ENCODE measurements around the gene SPATA2L.

GRCh38 chr16:89736554-89736953, 35.0 kb upstream of the SPATA2L start:
- no peak for TF ChIP-seq CTCF (conservative IDR thresholded peaks at IDR 0.05)
- TF ChIP-seq ZFX (IDR thresholded peaks at IDR 0.05) = no peak

Measured in C4-2B (cell line).